Measurements from ENCODE around the gene FLRT2. TPM values are rescaled to one million over a fixed set of nuclear protein-coding genes. Genes with fewer than 3 reads are reported as not detected.

Gene FLRT2
- total RNA-seq, 1 donor from 2014 or later = 6.3 TPM

GRCh38 chr14:85702191-85702590, 172.2 kb downstream of the FLRT2 start:
- DNase-seq (ENCODE audit: low spot score) = no peak
- intact Hi-C loops (cut with DNase I) = no loop called here

GRCh38 chr14:85702997-85703396, 173.1 kb downstream of the FLRT2 start:
- intact Hi-C loops (cut with DNase I) = no loop called here
- no peak for DNase-seq (ENCODE audit: low spot score)

Measured in cardiac septum (tissue), 1 donor.